Stimulated activated naive CD8-positive, alpha-beta T cell treated with anti-CD3 and anti-CD28 coated beads, Interleukin-15, Interleukin-2, amounts not matched to agents 100 ng/mL and 50 ng/mL, for 24 hours (primary cell): ENCODE measurements around the gene OVOL3.
"Not testable (repeated sequence)": the region's sequence is repeated elsewhere in the genome, so short reads cannot be mapped to it uniquely, and the experiment has no call there.

Experiments used
- H3K27ac Mint-ChIP-seq: one replicate; pipeline ENCODE4 v1.8.0; 2021; ENCODE audit warnings: mild to moderate bottlenecking, mixed read lengths
- H3K27me3 Mint-ChIP-seq: one replicate; pipeline ENCODE4 v1.8.0; 2021; ENCODE audit warnings: mixed read lengths
- H3K36me3 Mint-ChIP-seq: one replicate; pipeline ENCODE4 v1.8.0; 2021; ENCODE audit warnings: low read depth, mixed read lengths
- H3K4me1 Mint-ChIP-seq: one replicate; pipeline ENCODE4 v1.8.0; 2021; ENCODE audit warnings: low read depth, mixed read lengths
- H3K4me3 Mint-ChIP-seq: one replicate; pipeline ENCODE4 v1.8.0; 2021; ENCODE audit warnings: mild to moderate bottlenecking, mixed read lengths
- H3K9me3 Mint-ChIP-seq: one replicate; pipeline ENCODE4 v1.8.0; 2021; ENCODE audit warnings: mixed read lengths

Gene OVOL3

DNA sequence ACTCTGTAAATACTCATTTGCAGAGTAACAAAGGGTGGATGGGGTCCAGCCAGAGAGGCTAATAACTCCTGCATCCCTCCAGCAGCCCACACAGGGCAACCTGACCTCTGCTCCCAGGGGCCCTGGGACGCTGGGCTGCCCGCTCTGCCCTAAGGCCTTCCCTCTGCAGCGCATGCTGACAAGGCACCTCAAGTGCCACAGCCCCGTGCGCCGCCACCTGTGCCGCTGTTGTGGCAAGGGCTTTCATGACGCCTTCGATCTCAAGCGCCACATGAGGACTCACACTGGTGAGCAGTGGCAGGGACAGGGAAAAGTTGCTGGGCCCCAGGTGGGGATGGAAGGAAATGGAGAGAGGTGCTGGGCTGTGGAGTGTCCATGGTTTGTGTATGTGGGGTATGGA, 1.7 kb downstream of the OVOL3 start:
- H3K4me1 Mint-ChIP-seq = peaks cover 35% of the 10 kb centered on the region
- no peaks in the 10 kb centered on the region for H3K27me3 Mint-ChIP-seq
- H3K9me3 Mint-ChIP-seq = no peaks in the 10 kb centered on the region
- peak overlapping the region; percentile 98 for H3K4me3 Mint-ChIP-seq
- H3K36me3 Mint-ChIP-seq = peaks cover 33% of the 10 kb centered on the region
- H3K27ac Mint-ChIP-seq = no peak overlapping the region

DNA sequence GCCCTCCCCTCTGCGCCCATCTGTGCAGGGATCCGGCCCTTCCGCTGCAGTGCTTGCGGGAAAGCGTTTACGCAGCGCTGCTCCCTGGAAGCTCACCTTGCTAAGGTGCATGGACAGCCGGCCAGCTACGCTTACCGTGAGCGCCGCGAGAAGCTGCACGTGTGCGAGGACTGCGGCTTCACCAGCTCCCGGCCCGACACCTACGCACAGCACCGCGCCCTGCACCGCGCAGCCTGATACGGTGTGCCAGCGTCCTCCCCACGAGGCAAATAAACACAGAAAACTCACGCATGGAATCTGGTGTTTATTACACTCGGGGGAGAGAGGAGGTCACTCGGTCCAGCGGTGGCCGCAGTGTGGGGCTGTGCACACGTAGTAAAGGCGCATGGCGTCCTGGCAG, 2.5 kb downstream of the OVOL3 start:
- H3K9me3 Mint-ChIP-seq = no peaks in the 10 kb centered on the region
- no peak overlapping the region for H3K27ac Mint-ChIP-seq
- peaks cover 38% of the 10 kb centered on the region for H3K36me3 Mint-ChIP-seq
- peak overlapping the region; percentile 98 for H3K4me3 Mint-ChIP-seq
- no peaks in the 10 kb centered on the region for H3K27me3 Mint-ChIP-seq
- H3K4me1 Mint-ChIP-seq = peaks cover 35% of the 10 kb centered on the region

DNA sequence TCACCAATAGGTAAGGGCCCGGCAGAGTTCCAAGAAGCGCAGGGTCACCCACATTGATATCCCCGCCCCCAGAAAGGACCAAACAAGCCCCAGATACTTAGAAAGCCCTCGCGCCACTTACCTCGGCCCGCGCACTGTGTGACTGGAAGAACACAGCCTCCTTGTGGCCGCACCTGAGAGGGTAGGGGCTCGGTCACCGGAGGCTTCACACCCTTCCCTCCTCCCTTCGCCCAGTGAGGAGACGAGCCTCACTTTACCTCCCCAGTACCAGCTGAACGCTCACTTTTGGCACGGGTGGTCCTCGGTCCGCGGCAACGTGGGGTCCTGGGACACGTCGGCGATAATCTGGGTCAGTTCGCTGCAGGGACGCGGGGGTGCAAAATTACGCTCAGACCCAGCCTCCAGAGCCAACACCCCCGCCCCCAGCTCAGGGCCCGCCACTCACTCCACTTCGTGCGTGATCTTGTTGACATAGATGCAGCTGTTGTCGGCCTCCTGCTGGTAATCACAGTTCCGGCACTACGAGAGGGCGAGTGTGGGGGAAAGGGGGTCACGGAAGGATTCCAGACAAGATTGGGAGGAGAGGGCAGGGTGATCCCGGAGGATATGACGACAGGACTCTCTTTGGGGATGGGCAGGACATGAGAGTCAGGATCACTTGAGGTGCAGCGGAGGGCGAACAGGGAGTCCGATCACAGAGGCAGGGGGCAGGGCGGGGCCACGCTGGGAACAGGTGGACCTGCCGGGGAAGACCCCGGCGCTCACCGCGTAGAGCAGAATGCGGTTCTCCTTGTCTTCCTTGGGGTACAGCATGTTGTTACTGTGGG, 3.2 kb downstream of the OVOL3 start:
- Mint-ChIP-seq H3K4me3 (peak overlapping the region; percentile 98), H3K27me3 (no peaks in the 10 kb centered on the region), H3K9me3 (no peaks in the 10 kb centered on the region), H3K4me1 (peaks cover 35% of the 10 kb centered on the region), H3K27ac (peak overlapping the region; percentile 95), H3K36me3 (peaks cover 35% of the 10 kb centered on the region)

DNA sequence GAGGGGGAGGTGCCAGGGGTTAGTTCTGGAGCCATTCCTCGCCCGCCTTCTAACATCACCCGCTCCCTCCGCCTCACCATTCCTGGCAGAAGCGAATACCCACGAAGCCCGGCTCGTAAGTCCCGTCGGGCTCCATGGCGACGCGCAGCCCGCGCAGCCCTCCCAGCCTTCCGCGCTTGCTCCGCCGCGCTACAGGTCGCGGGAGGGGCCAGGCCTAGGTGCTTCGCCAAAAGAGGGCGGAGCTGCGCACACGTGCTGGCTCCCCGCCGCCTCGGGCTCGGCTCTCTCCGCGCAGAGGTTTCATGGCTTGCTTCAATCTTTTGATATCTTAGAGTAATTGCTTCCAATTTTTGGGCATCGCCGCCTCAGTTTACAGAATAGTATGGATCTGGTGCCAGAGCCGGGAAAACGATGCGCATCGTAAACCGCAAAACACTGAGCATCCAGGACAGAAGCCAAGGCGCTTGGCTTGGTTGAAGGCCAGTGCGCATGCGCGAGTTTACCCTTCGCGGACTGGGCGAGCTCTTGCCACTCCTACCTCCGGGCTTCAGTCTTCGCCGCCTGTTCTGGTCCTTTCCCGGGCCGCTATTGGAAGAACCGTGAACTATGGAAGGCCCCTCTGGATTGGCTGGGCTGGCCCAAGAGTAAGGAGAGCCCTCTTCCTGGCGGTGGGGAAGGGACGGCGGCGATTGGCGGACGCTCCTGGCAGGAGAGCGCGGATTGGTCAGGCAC, 3.9 kb downstream of the OVOL3 start, which contains the start of gene POLR2I:
TSS of gene POLR2I (minus strand) at position 155 of the 732 bp plus-strand sequence. CDS start at position 136, 19 bp downstream.
- no peaks in the 10 kb centered on the region for H3K9me3 Mint-ChIP-seq
- no peaks in the 10 kb centered on the region for H3K27me3 Mint-ChIP-seq
- peak within 1 kb of the TSS; percentile 98 for H3K4me3 Mint-ChIP-seq
- H3K4me1 Mint-ChIP-seq = peaks cover 35% of the 10 kb centered on the region
- peak within 1 kb of the TSS; percentile 95 for H3K27ac Mint-ChIP-seq
- H3K36me3 Mint-ChIP-seq = peaks cover 37% of the 10 kb centered on the region

GRCh38 chr19:36115453-36116343, 4.8 kb downstream of the OVOL3 start, which contains the start of gene TBCB:
TSS of gene TBCB (plus strand) at chr19:36115468. CDS start at chr19:36115561, 93 bp downstream.
- Mint-ChIP-seq H3K4me1 (peaks cover 35% of the 10 kb centered on the region), H3K9me3 (no peaks in the 10 kb centered on the region), H3K27me3 (no peaks in the 10 kb centered on the region), H3K4me3 (peak within 1 kb of the TSS; percentile 98), H3K27ac (peak within 1 kb of the TSS; percentile 95), H3K36me3 (peaks cover 40% of the 10 kb centered on the region)

- Mint-ChIP-seq H3K4me3 (peak overlapping the region; percentile 98), H3K27me3 (no peaks in the 10 kb centered on the region), H3K27ac (peak overlapping the region; percentile 95), H3K9me3 (no peaks in the 10 kb centered on the region), H3K36me3 (peaks cover 40% of the 10 kb centered on the region), H3K4me1 (peaks cover 35% of the 10 kb centered on the region)
Measured at GRCh38 chr19:36116344-36116637, 5.3 kb downstream of the OVOL3 start.

GRCh38 chr19:36120092-36120983, 9.4 kb downstream of the OVOL3 start:
- H3K27ac Mint-ChIP-seq = no peak overlapping the region
- H3K4me1 Mint-ChIP-seq = peaks cover 14% of the 10 kb centered on the region
- no peaks in the 10 kb centered on the region for H3K27me3 Mint-ChIP-seq
- H3K4me3 Mint-ChIP-seq = no peak overlapping the region
- peaks cover 19% of the 10 kb centered on the region for H3K36me3 Mint-ChIP-seq
- H3K9me3 Mint-ChIP-seq = no peaks in the 10 kb centered on the region

DNA sequence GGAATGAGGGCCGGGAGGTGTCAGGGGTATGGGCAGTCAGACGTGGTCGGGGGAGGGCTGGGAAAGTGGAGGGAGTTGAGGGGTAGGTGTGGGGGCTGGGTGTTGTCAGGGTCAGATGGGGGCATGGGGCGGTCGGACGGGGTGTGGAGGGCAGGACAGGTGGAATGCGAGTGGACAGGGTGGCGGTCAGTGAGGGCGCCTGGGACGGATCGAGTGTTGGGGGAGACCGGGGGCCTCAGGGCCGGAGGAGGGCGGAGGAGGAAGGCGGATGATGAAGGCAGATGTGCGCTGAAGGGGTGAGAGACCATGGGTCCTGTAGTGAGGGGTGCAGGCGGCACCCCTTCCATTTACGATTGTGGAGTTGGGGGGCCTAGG, 10.0 kb downstream of the OVOL3 start:
- Mint-ChIP-seq H3K4me1 (peaks cover 18% of the 10 kb centered on the region), H3K4me3 (no peak overlapping the region), H3K36me3 (peaks cover 25% of the 10 kb centered on the region), H3K27ac (no peak overlapping the region), H3K9me3 (no peaks in the 10 kb centered on the region), H3K27me3 (no peaks in the 10 kb centered on the region)

GRCh38 chr19:36121486-36122124, 10.7 kb downstream of the OVOL3 start:
- Mint-ChIP-seq H3K9me3 (no peaks in the 10 kb centered on the region), H3K27me3 (no peaks in the 10 kb centered on the region), H3K36me3 (peaks cover 25% of the 10 kb centered on the region), H3K4me1 (peaks cover 13% of the 10 kb centered on the region), H3K27ac (no peak overlapping the region), H3K4me3 (no peak overlapping the region)

- Mint-ChIP-seq H3K4me1 (peaks cover 19% of the 10 kb centered on the region), H3K27ac (peak overlapping the region; percentile 33), H3K36me3 (peaks cover 11% of the 10 kb centered on the region), H3K4me3 (no peak overlapping the region), H3K27me3 (no peaks in the 10 kb centered on the region), H3K9me3 (no peaks in the 10 kb centered on the region)
Measured at GRCh38 chr19:36125557-36125956, 14.6 kb downstream of the OVOL3 start.

DNA sequence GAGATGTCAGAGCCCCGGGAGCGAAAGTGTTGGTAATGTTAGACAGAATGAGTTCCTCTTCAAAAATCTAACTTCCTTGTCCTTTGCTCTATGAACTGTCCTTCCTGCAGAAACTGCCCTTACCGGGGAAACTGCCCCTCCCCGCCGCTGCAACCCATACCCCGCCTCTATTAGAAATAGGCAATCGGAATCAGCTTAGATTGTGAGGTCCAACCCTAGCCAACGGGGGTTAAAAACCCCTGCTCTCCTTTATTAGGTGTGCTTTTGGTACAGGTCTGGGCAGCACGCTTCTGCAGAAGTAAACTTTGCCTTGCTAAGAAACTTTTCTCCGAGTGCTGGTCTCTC, 17.4 kb downstream of the OVOL3 start:
- Mint-ChIP-seq H3K27me3 (no peaks in the 10 kb centered on the region), H3K9me3 (no peaks in the 10 kb centered on the region), H3K4me3 (peak overlapping the region; percentile 87), H3K36me3 (peaks cover 6% of the 10 kb centered on the region), H3K4me1 (peaks cover 33% of the 10 kb centered on the region), H3K27ac (peak overlapping the region; percentile 95)

DNA sequence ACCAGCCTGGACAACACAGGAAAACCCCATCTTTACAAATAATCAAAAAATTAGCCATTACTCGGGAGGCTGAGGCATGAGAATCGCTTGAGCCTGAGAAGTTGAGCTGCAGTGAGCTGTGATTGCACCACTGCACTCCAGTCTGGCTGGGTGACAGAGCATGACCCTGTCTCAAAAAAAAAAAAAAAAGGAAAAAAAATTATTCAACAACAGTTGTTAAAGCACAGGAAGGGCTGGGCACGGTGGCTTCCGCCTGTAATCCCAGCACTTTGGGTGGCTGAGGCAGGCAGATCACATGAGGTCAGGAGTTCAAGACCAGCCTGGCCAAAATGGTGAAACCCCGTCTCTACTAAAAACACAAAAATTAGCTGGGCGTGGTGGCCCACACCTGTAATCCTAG, 20.3 kb downstream of the OVOL3 start:
- H3K9me3 Mint-ChIP-seq, H3K27me3 Mint-ChIP-seq, H3K36me3 Mint-ChIP-seq, H3K27ac Mint-ChIP-seq, H3K4me3 Mint-ChIP-seq: not testable (repeated sequence)
- peaks cover 29% of the 10 kb centered on the region for H3K4me1 Mint-ChIP-seq

DNA sequence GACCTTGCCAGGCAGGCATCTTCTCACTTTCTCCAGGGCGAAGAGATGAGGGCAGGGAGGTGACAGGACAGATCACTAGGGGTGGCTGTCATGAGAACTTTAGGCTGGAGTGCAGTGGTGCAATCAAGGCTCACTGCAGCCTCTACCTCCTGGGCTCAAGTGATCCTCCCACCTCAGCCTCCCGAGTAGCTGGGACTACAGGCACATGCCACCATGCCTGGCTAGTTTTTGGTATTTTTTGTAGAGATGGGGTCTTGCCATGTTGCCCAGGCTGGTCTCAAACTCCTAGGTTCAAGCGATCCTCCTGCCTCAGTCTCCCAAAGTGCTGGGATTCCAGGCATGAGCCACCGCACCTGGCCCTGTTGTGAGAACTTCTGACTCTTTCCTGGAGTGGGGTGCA, 23.9 kb downstream of the OVOL3 start:
- H3K27me3 Mint-ChIP-seq, H3K36me3 Mint-ChIP-seq, H3K27ac Mint-ChIP-seq, H3K9me3 Mint-ChIP-seq, H3K4me3 Mint-ChIP-seq: not testable (repeated sequence)
- H3K4me1 Mint-ChIP-seq = peaks cover 28% of the 10 kb centered on the region
